ENCODE data around the gene HMMR.

HMMR gene

DNA sequence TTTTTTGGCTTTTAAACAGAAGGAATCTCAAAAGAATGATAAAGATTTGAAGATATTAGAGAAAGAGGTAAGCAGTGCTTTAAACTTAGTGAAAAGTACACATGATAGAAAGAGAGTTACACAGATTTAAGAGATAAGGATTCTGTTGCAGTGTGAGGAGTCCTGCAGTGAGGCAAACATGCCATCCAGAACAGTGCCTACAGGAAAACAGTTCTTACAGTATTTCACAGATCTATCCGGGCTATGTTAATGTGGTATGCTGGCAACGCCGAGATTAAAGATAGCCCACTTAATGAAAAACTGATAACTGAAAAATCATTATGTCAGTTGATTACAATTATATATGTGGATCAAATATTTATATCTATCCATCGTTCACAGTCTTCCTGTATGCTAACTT is 7.2 kb downstream of the HMMR start:
- no peak for DNase-seq
- Histone ChIP-seq H3K9me3 (ENCODE audit: control extremely low read depth in 1 of 5, control insufficient read depth in 4 of 5, insufficient read depth in 2 of 5, low read depth in 1 of 5, low read length in 4 of 5) (no peaks in the 10 kb centered on the region), H3K4me1 (ENCODE audit: control extremely low read depth in 1 of 4, control insufficient read depth in 4 of 4, insufficient read depth in 4 of 4, low read length in 3 of 4) (peaks cover 0 to 6% (median 3%) of the 10 kb centered on the region in 4 experiments), H3K27ac (ENCODE audit: insufficient read depth in 1 of 2, low read depth in 1 of 2, low read length in 2 of 2, poor library complexity in 1 of 2, severe bottlenecking in 2 of 2) (no peak overlapping the region), H3K4me3 (ENCODE audit: control insufficient read depth in 1 of 7, extremely low read depth in 1 of 7, insufficient read depth in 4 of 7, low read depth in 2 of 7, low read length in 6 of 7) (no peak overlapping the region), H3K27me3 (replicated peaks in 2 of 5; ENCODE audit: control insufficient read depth in 4 of 5, insufficient read depth in 5 of 5, low read length in 4 of 5) (no peaks in the 10 kb centered on the region), H3K36me3 (ENCODE audit: control insufficient read depth in 4 of 4, insufficient read depth in 4 of 4, low read length in 3 of 4) (peaks cover 0 to 48% (median 13%) of the 10 kb centered on the region in 4 experiments)
- CTCF ChIA-PET: interaction anchor here (0.8 to 1.4 kb wide), 4 partner anchors 29 to 119 kb away, joined by 3 read pairs; no protein-coding TSS in a partner anchor
- POLR2A ChIA-PET: interaction anchor here (0.6 kb wide), 1 partner anchor 20 kb away, joined by 3 read pairs; no protein-coding TSS in a partner anchor
- WGBS (ENCODE audit: insufficient coverage): no CpG with 5 or more reads among the region's 4 CpGs

DNA sequence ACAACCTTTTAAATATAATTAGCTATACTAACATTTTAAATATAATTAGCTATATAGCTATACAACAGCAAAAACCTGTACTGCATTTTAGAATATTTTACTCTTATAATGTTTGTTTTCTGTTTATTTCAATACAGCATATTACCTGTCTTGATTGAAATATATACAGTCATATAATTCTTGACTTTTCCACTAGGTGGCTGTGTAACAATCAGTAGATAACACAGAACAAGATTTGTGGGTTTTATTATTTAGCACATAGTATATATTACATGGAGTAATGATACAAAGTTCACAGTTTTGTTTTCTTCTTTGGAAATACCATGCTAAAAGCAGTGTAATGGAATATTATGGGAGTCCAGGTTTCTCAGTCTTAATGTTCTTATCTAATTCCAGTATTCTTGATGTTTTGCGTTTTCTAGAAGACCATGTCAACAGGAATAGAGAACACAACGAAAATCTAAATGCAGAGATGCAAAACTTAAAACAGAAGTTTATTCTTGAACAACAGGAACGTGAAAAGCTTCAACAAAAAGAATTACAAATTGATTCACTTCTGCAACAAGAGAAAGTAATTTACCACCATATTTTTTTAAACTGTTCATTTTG is 13.3 kb downstream of the HMMR start:
- peak; percentile 33 to 64 (median 61) for DNase-seq
- WGBS (ENCODE audit: insufficient coverage): 100% methylated on average over 2 of the region's 3 CpGs
- Histone ChIP-seq H3K4me1 (ENCODE audit: control extremely low read depth in 1 of 4, control insufficient read depth in 4 of 4, insufficient read depth in 4 of 4, low read length in 3 of 4) (no peaks in the 10 kb centered on the region), H3K27me3 (replicated peaks in 2 of 5; ENCODE audit: control insufficient read depth in 4 of 5, insufficient read depth in 5 of 5, low read length in 4 of 5) (no peaks in the 10 kb centered on the region), H3K9me3 (ENCODE audit: control extremely low read depth in 1 of 5, control insufficient read depth in 4 of 5, insufficient read depth in 2 of 5, low read depth in 1 of 5, low read length in 4 of 5) (peaks cover 0 to 3% (median 0%) of the 10 kb centered on the region in 5 experiments), H3K27ac (ENCODE audit: insufficient read depth in 1 of 2, low read depth in 1 of 2, low read length in 2 of 2, poor library complexity in 1 of 2, severe bottlenecking in 2 of 2) (no peak overlapping the region), H3K4me3 (ENCODE audit: control insufficient read depth in 1 of 7, extremely low read depth in 1 of 7, insufficient read depth in 4 of 7, low read depth in 2 of 7, low read length in 6 of 7) (no peak overlapping the region), H3K36me3 (ENCODE audit: control insufficient read depth in 4 of 4, insufficient read depth in 4 of 4, low read length in 3 of 4) (peaks cover 5 to 71% (median 32%) of the 10 kb centered on the region in 4 experiments)
- ChIA-PET POLR2A (no interaction called here), CTCF (interaction anchor here (0.6 to 1.0 kb wide), 2 partner anchors 16 to 66 kb away, joined by 3 to 4 read pairs; no protein-coding TSS in a partner anchor)

DNA sequence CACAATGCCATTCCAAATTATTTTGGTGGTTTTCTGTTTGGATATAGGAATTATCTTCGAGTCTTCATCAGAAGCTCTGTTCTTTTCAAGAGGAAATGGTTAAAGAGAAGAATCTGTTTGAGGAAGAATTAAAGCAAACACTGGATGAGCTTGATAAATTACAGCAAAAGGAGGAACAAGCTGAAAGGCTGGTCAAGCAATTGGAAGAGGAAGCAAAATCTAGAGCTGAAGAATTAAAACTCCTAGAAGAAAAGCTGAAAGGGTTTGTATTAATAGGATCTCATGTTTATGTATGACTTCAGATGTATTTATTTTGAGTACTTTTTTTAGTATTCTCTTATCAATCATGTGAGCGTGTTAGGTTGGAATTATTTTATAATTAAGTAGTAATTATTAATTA is 15.0 kb downstream of the HMMR start:
- H3K27ac ChIP-seq (ENCODE audit: insufficient read depth in 1 of 2, low read depth in 1 of 2, low read length in 2 of 2, poor library complexity in 1 of 2, severe bottlenecking in 2 of 2): no peak overlapping the region
- peaks cover 0 to 3% (median 0%) of the 10 kb centered on the region in 5 experiments for H3K9me3 ChIP-seq (ENCODE audit: control extremely low read depth in 1 of 5, control insufficient read depth in 4 of 5, insufficient read depth in 2 of 5, low read depth in 1 of 5, low read length in 4 of 5)
- H3K4me1 ChIP-seq (ENCODE audit: control extremely low read depth in 1 of 4, control insufficient read depth in 4 of 4, insufficient read depth in 4 of 4, low read length in 3 of 4): no peaks in the 10 kb centered on the region
- WGBS (ENCODE audit: insufficient coverage): 43% methylated on average over 1 of the region's 2 CpGs
- CTCF ChIA-PET: interaction anchor here (1.7 kb wide), 1 partner anchor 14 kb away, joined by 5 read pairs; no protein-coding TSS in a partner anchor
- POLR2A ChIA-PET: no interaction called here
- no peak overlapping the region for H3K4me3 ChIP-seq (ENCODE audit: control insufficient read depth in 1 of 7, extremely low read depth in 1 of 7, insufficient read depth in 4 of 7, low read depth in 2 of 7, low read length in 6 of 7)
- peaks cover 5 to 67% (median 32%) of the 10 kb centered on the region in 4 experiments for H3K36me3 ChIP-seq (ENCODE audit: control insufficient read depth in 4 of 4, insufficient read depth in 4 of 4, low read length in 3 of 4)
- H3K27me3 ChIP-seq (replicated peaks in 2 of 5; ENCODE audit: control insufficient read depth in 4 of 5, insufficient read depth in 5 of 5, low read length in 4 of 5): no peaks in the 10 kb centered on the region
- DNase-seq: peak in 2 of 3 donors; percentile 20 to 24

DNA sequence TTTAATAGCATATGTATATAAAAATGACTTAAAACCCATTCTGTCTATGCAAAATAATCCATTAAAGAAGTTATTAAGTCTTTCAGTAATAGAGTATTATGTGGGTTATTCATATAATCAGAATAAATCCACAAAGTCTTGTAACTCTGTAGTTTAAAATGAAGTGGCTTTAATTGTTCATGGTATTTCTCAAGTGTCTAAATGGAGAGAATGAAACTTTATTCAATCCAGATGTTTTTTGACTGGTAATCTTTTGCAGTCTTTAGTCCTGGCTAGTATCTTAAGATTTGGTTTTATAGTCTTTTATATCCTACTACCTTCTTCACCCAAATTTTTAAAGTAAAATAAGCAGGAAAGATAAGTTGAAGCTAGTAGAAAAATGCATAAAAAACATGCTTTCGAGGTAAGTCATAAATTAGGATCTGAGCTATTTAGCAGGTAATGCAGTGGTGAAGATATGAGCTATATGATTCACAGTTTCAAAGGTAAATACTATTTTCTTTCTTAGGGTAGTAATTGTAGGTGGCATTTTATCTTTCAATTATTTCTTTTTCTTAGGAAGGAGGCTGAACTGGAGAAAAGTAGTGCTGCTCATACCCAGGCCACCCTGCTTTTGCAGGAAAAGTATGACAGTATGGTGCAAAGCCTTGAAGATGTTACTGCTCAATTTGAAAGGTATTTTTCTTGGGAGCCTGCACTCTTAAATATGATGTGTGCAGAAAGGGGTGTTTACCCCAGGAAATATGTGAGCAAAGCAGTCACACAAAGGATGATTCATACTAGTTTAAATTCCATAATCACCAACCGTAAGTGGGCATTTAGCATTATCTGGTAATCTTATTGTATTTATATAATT is 17.9 kb downstream of the HMMR start:
- H3K27ac ChIP-seq (ENCODE audit: insufficient read depth in 1 of 2, low read depth in 1 of 2, low read length in 2 of 2, poor library complexity in 1 of 2, severe bottlenecking in 2 of 2): no peak overlapping the region
- no peak overlapping the region for H3K4me3 ChIP-seq (ENCODE audit: control insufficient read depth in 1 of 7, extremely low read depth in 1 of 7, insufficient read depth in 4 of 7, low read depth in 2 of 7, low read length in 6 of 7)
- peaks cover 7 to 55% (median 29%) of the 10 kb centered on the region in 4 experiments for H3K36me3 ChIP-seq (ENCODE audit: control insufficient read depth in 4 of 4, insufficient read depth in 4 of 4, low read length in 3 of 4)
- WGBS (ENCODE audit: insufficient coverage): no CpG with 5 or more reads among the region's 2 CpGs
- peaks cover 0 to 3% (median 0%) of the 10 kb centered on the region in 5 experiments for H3K9me3 ChIP-seq (ENCODE audit: control extremely low read depth in 1 of 5, control insufficient read depth in 4 of 5, insufficient read depth in 2 of 5, low read depth in 1 of 5, low read length in 4 of 5)
- ChIA-PET POLR2A (no interaction called here), CTCF (no interaction called here)
- peaks cover 0 to 8% (median 0%) of the 10 kb centered on the region in 4 experiments for H3K4me1 ChIP-seq (ENCODE audit: control extremely low read depth in 1 of 4, control insufficient read depth in 4 of 4, insufficient read depth in 4 of 4, low read length in 3 of 4)
- DNase-seq: no peak
- no peaks in the 10 kb centered on the region for H3K27me3 ChIP-seq (replicated peaks in 2 of 5; ENCODE audit: control insufficient read depth in 4 of 5, insufficient read depth in 5 of 5, low read length in 4 of 5)

DNA sequence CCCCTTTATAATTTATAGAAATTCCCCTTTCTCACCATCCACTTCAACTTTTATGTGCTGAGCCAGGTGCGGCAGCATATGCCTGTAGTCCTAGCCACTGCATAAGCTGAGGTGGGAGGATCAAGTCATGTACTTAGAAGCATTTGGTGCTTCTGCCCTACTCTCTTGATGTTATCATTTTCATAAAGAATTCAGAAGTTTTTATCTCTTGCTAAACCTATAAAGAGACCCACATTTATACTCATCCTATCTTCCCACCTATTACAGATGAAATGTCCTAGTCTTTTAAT is 18.5 kb downstream of the HMMR start:
- no peak overlapping the region for H3K27ac ChIP-seq (ENCODE audit: insufficient read depth in 1 of 2, low read depth in 1 of 2, low read length in 2 of 2, poor library complexity in 1 of 2, severe bottlenecking in 2 of 2)
- peaks cover 7 to 53% (median 26%) of the 10 kb centered on the region in 4 experiments for H3K36me3 ChIP-seq (ENCODE audit: control insufficient read depth in 4 of 4, insufficient read depth in 4 of 4, low read length in 3 of 4)
- peaks cover 0 to 3% (median 0%) of the 10 kb centered on the region in 5 experiments for H3K9me3 ChIP-seq (ENCODE audit: control extremely low read depth in 1 of 5, control insufficient read depth in 4 of 5, insufficient read depth in 2 of 5, low read depth in 1 of 5, low read length in 4 of 5)
- no peak overlapping the region for H3K4me3 ChIP-seq (ENCODE audit: control insufficient read depth in 1 of 7, extremely low read depth in 1 of 7, insufficient read depth in 4 of 7, low read depth in 2 of 7, low read length in 6 of 7)
- H3K27me3 ChIP-seq (replicated peaks in 2 of 5; ENCODE audit: control insufficient read depth in 4 of 5, insufficient read depth in 5 of 5, low read length in 4 of 5): no peaks in the 10 kb centered on the region
- peaks cover 0 to 12% (median 0%) of the 10 kb centered on the region in 4 experiments for H3K4me1 ChIP-seq (ENCODE audit: control extremely low read depth in 1 of 4, control insufficient read depth in 4 of 4, insufficient read depth in 4 of 4, low read length in 3 of 4)
- WGBS (ENCODE audit: insufficient coverage): no CpG with 5 or more reads among the region's 1 CpG
- ChIA-PET POLR2A (no interaction called here), CTCF (interaction anchor here (0.8 to 1.5 kb wide), 2 partner anchors 9 to 10 kb away, joined by 3 to 6 read pairs; no protein-coding TSS in a partner anchor)
- DNase-seq: no peak

DNA sequence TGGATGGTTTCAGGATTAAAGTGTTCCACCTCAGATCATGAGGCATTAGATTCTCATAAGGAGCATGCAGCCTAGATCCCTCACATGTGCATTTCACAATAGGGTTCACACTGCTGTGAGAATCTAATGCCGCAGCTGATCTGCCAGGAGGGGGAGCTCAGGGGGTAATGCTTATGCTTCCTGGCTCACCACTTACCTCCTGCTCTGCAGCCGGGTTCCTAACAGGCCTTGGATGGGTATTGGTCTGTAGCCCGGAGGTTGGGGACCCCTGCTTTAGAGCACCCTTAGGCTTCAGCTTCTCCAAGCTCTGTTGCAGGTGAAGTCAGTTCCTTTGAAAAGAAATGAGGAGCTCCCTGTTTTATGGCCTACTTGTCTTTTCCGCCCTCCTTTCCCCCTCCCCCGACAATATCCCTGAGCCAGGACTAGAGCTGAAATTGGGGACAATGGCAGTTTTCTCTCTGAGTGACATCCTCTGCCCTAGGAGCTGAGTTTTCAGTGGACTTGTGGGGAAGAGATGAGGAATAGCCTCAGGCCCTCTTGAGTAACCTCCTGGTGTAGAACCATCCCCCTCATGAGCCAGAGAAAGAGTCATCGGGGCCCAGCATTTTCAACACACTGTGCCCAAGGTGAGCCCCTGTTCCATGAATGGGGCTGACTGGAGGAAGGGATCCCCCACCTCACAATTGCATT is 28.8 kb downstream of the HMMR start:
- H3K27ac ChIP-seq (ENCODE audit: insufficient read depth in 1 of 2, low read depth in 1 of 2, low read length in 2 of 2, poor library complexity in 1 of 2, severe bottlenecking in 2 of 2): no peak overlapping the region
- no peaks in the 10 kb centered on the region for H3K27me3 ChIP-seq (replicated peaks in 2 of 5; ENCODE audit: control insufficient read depth in 4 of 5, insufficient read depth in 5 of 5, low read length in 4 of 5)
- no peaks in the 10 kb centered on the region for H3K4me1 ChIP-seq (ENCODE audit: control extremely low read depth in 1 of 4, control insufficient read depth in 4 of 4, insufficient read depth in 4 of 4, low read length in 3 of 4)
- H3K4me3 ChIP-seq (ENCODE audit: control insufficient read depth in 1 of 7, extremely low read depth in 1 of 7, insufficient read depth in 4 of 7, low read depth in 2 of 7, low read length in 6 of 7): no peak overlapping the region
- peaks cover 4 to 57% (median 20%) of the 10 kb centered on the region in 4 experiments for H3K36me3 ChIP-seq (ENCODE audit: control insufficient read depth in 4 of 4, insufficient read depth in 4 of 4, low read length in 3 of 4)
- no peaks in the 10 kb centered on the region for H3K9me3 ChIP-seq (ENCODE audit: control extremely low read depth in 1 of 5, control insufficient read depth in 4 of 5, insufficient read depth in 2 of 5, low read depth in 1 of 5, low read length in 4 of 5)
- 88% methylated on average over 1 of the region's 6 CpGs for WGBS (ENCODE audit: insufficient coverage)
- DNase-seq: peak in 1 of 3 donors; percentile 13
- POLR2A ChIA-PET: no interaction called here
- CTCF ChIA-PET: interaction anchor here (1.0 to 1.9 kb wide), 7 partner anchors 10 to 29 kb away, joined by 3 to 6 read pairs (median 5); partner anchors contain the start of gene HMMR

All from common myeloid progenitor, CD34-positive (primary cell).